RWPE2 (cell line): Measurements from ENCODE around the gene SPATA13.

ENCODE experiments used
- ATAC-seq: fragments of 200-7000 bp; cut with Tn5 transposase; 3 replicates; pipeline ENCODE4 v1.9.1; 2021; ENCODE audit warnings: low read depth
- DNase-seq: peaks from one replicate; pipeline ENCODE4 v3.0.0-alpha.2; 2020; ENCODE audit warnings: low spot score
- H3K27ac ChIP-seq: fragments of 450-650 bp; 2 replicates; pipeline ENCODE4 v1.5.1; 2017; ENCODE audit warnings: mild to moderate bottlenecking; ENCODE audit not compliant: poor library complexity, severe bottlenecking
- H3K27me3 ChIP-seq: fragments of 250-450 bp; sonication (Bioruptor Pico); 2 replicates; pipeline ENCODE4 v1.5.1; 2021; ENCODE audit warnings: mild to moderate bottlenecking, moderate library complexity; ENCODE audit not compliant: insufficient read depth, poor library complexity, severe bottlenecking
- H3K36me3 ChIP-seq: fragments of 250-450 bp; sonication (Bioruptor Pico); 2 replicates; pipeline ENCODE4 v1.5.1; 2020; ENCODE audit warnings: low read depth, mild to moderate bottlenecking, moderate library complexity
- H3K4me1 ChIP-seq: fragments of 250-450 bp; sonication (Bioruptor Pico); 2 replicates; pipeline ENCODE4 v1.5.1; 2021; ENCODE audit warnings: mild to moderate bottlenecking, moderate library complexity; ENCODE audit not compliant: insufficient read depth, poor library complexity, severe bottlenecking
- H3K4me3 ChIP-seq: fragments of 250-450 bp; sonication (Bioruptor Pico); 2 replicates; pipeline ENCODE4 v1.5.1; 2021; ENCODE audit warnings: mild to moderate bottlenecking, moderate library complexity; ENCODE audit not compliant: severe bottlenecking
- H3K9me3 ChIP-seq: fragments of 250-450 bp; sonication (Bioruptor Pico); 2 replicates; pipeline ENCODE4 v1.5.1; 2021; ENCODE audit warnings: mild to moderate bottlenecking, moderate library complexity; ENCODE audit not compliant: severe bottlenecking
- TF ChIP-seq, protein P1 (sequence below): fragments of 450-650 bp; IDR thresholded peaks from one replicate; pipeline ENCODE4 v1.5.1; 2017; ENCODE audit warnings: mild to moderate bottlenecking, moderate library complexity; ENCODE audit not compliant: poor library complexity, severe bottlenecking

The SPATA13 gene

DNA sequence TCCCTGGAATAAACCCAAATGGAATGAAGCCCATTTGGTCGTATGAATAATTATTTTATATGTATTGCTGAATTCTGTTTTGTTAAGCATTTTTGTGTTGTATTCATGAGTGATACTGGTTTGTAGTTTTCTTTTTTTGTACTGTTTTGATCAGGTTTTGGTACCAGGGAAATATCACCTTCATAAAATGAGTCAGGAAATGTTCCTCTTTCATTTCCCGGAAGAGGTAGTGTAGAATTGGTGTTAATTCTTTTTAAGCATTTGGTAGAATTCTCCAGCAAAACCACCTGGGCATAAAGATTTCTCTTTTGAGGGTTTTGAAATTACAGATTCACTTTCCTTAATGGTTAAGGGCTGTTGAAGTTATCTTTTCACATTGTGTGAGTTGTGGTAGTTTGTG, 13.3 kb downstream of the SPATA13 start:
- ATAC-seq (no peak), DNase-seq (no peak)
- H3K9me3 ChIP-seq, result no peaks in the 10 kb centered on the region
- H3K4me3 ChIP-seq, result no peak overlapping the region
- no peak overlapping the region for H3K27ac ChIP-seq
- H3K27me3 ChIP-seq, result no peaks in the 10 kb centered on the region
- no peaks in the 10 kb centered on the region for H3K36me3 ChIP-seq
- H3K4me1 ChIP-seq, result no peaks in the 10 kb centered on the region
- TF ChIP-seq, protein P1, sequence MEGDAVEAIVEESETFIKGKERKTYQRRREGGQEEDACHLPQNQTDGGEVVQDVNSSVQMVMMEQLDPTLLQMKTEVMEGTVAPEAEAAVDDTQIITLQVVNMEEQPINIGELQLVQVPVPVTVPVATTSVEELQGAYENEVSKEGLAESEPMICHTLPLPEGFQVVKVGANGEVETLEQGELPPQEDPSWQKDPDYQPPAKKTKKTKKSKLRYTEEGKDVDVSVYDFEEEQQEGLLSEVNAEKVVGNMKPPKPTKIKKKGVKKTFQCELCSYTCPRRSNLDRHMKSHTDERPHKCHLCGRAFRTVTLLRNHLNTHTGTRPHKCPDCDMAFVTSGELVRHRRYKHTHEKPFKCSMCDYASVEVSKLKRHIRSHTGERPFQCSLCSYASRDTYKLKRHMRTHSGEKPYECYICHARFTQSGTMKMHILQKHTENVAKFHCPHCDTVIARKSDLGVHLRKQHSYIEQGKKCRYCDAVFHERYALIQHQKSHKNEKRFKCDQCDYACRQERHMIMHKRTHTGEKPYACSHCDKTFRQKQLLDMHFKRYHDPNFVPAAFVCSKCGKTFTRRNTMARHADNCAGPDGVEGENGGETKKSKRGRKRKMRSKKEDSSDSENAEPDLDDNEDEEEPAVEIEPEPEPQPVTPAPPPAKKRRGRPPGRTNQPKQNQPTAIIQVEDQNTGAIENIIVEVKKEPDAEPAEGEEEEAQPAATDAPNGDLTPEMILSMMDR, result no peak

DNA sequence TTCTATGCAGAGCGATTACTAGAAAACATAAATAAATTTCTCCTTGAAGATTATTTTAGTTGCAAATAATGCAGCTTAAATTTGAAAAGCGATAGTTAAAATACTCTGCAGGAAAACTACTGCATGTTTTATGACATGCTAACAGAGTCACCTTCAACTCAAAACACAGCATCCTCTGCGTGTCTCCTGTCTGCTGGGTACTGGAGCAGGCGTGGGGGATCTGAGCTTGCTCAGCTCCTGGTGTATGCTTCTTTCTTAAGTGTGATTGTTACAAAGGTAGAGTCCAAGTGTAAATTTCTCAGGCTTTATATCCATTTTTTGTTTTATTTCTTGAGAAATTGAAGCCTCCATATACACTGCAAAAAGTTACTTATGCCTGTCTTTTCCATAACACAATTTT, 15.3 kb downstream of the SPATA13 start:
- ATAC-seq, result no peak
- H3K4me3 ChIP-seq, result no peak overlapping the region
- H3K4me1 ChIP-seq, result no peaks in the 10 kb centered on the region
- TF ChIP-seq, protein P1, result no peak
- DNase-seq, result no peak
- H3K36me3 ChIP-seq, result no peaks in the 10 kb centered on the region
- no peak overlapping the region for H3K27ac ChIP-seq
- no peaks in the 10 kb centered on the region for H3K27me3 ChIP-seq
- no peaks in the 10 kb centered on the region for H3K9me3 ChIP-seq

DNA sequence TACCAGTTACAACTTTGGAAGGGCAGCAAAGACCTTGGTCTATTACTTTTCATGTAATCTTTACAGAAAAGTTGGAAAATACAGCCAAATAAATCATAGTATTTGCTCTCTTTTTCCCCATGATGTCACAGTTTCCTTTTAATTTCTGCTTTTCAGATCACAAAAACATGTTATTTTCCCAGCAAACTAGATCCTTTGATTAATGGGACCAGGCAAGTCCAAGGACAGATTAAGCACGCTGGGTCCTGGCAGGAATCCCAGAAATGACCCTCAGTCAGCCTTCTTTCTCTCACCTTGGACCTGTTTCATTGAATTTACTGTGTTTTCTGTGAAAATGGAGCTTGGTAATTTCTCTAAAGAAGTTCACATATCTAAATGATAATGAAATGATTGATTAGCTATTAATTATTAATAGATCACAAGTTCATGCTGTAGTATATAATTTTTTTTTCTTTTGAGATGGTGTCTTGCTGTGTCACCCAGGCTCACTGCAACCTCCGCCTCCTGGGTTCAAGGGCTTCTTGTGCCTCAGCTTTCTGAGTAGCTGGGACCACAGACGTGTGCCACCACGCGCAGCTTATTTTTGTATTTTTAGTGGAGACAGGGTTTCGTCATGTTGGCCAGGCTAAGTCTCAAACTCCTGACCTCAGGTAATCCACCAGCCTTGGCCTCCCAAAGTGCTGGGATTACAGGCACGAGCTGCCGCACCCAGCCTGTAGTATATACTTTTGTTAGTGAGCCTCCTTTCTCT, 16.0 kb downstream of the SPATA13 start:
- Histone ChIP-seq H3K27ac (no peak overlapping the region), H3K36me3 (no peaks in the 10 kb centered on the region), H3K27me3 (no peaks in the 10 kb centered on the region), H3K4me1 (no peaks in the 10 kb centered on the region), H3K4me3 (no peak overlapping the region), H3K9me3 (no peaks in the 10 kb centered on the region)
- TF ChIP-seq, protein P1, result no peak
- ATAC-seq (no peak), DNase-seq (no peak)

DNA sequence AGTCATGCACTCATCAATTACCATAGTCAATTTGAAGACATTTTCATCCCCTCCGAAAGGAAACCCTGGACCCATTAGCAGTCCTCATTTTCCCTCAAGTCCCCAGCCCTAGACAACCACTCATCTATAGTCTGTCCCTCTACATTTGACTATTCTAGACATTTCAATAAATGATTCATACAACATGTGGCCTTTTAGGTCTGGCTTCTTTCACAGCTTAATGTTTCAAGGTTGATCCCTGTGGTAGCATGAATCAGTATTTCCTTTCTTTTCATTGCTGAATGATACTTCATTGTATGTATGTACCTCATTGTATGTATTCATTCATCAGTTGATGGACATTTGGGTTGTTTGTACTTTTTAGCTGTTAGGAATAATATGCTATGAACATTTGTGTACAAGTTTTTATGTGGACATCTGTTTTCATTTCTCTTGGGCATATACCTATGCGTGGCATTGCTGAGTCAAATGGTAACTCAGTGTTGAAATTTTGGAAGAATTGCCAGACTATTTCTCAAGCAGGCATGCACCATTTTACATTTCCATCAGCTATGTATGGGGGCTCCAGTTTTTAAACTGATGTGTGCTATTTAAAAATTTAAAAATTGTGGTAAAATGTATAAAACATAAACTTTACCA, 18.4 kb downstream of the SPATA13 start:
- ATAC-seq (no peak), DNase-seq (no peak)
- Histone ChIP-seq H3K27me3 (no peaks in the 10 kb centered on the region), H3K27ac (no peak overlapping the region), H3K4me1 (no peaks in the 10 kb centered on the region), H3K4me3 (no peak overlapping the region), H3K36me3 (no peaks in the 10 kb centered on the region), H3K9me3 (no peaks in the 10 kb centered on the region)
- TF ChIP-seq, protein P1, result no peak

DNA sequence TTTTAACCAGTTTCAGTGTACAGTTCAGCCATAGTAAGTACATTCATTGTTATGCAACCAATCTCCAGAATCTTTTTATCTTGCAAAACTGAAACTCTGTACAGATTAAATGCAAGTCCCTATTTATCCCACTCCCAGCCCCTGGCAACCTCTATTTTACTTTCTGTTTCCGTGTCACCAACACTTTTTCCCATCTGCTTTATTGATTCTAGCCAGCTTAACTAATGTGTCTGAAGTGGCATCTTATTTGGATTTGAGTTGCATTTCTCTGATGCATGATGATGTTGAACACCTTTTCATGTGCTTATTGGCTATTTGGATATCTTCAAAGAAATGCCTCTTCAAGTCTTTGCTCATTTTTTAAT, 18.9 kb downstream of the SPATA13 start:
- TF ChIP-seq, protein P1, result no peak
- Histone ChIP-seq H3K4me1 (no peaks in the 10 kb centered on the region), H3K9me3 (no peaks in the 10 kb centered on the region), H3K36me3 (no peaks in the 10 kb centered on the region), H3K4me3 (no peak overlapping the region), H3K27me3 (no peaks in the 10 kb centered on the region), H3K27ac (no peak overlapping the region)
- ATAC-seq (no peak), DNase-seq (no peak)
